Ishikawa (cell line): ENCODE measurements around the gene CDK5RAP1.

ENCODE experiments used
- CEBPB ChIP-seq: IDR thresholded peaks from 2 replicates; pipeline ENCODE4 v1.6.1; 2012
- CREB1 ChIP-seq: IDR thresholded peaks from 2 replicates; pipeline ENCODE4 v1.6.1; 2012; ENCODE audit warnings: low read depth
- EGR1 ChIP-seq: IDR thresholded peaks from 2 replicates; pipeline ENCODE4 v1.6.1; 2012
- EP300 ChIP-seq: IDR thresholded peaks from 2 replicates; pipeline ENCODE4 v1.6.1; 2012; ENCODE audit warnings: borderline replicate concordance
- FOXM1 ChIP-seq: IDR thresholded peaks from 2 replicates; pipeline ENCODE4 v1.6.1; 2012; ENCODE audit warnings: low read depth, borderline replicate concordance
- MAX ChIP-seq: IDR thresholded peaks from 2 replicates; pipeline ENCODE4 v1.6.1; 2012
- NFIC ChIP-seq: IDR thresholded peaks from 2 replicates; pipeline ENCODE4 v1.6.1; 2012
- RAD21 ChIP-seq: IDR thresholded peaks from 2 replicates; pipeline ENCODE4 v1.6.1; 2012; ENCODE audit warnings: low read depth
- TAF1 ChIP-seq: IDR thresholded peaks from 2 replicates; pipeline ENCODE4 v1.6.1; 2012; ENCODE audit warnings: low read depth, mild to moderate bottlenecking
- TCF12 ChIP-seq: IDR thresholded peaks from 2 replicates; pipeline ENCODE4 v1.6.1; 2012; ENCODE audit warnings: low read depth
- TEAD4 ChIP-seq: IDR thresholded peaks from 2 replicates; pipeline ENCODE4 v1.6.1; 2012
- USF1 ChIP-seq: IDR thresholded peaks from 2 replicates; pipeline ENCODE4 v1.6.1; 2012
- YY1 ChIP-seq: IDR thresholded peaks from 2 replicates; pipeline ENCODE4 v1.6.1; 2012; ENCODE audit warnings: low read depth
- ZBTB7A ChIP-seq: IDR thresholded peaks from 2 replicates; pipeline ENCODE4 v1.6.1; 2012; ENCODE audit warnings: low read depth
- TF ChIP-seq, protein P1 (sequence below): IDR thresholded peaks from 2 replicates; pipeline ENCODE4 v1.6.1; 2012; ENCODE audit warnings: low read depth, mild to moderate bottlenecking

CDK5RAP1 gene

DNA sequence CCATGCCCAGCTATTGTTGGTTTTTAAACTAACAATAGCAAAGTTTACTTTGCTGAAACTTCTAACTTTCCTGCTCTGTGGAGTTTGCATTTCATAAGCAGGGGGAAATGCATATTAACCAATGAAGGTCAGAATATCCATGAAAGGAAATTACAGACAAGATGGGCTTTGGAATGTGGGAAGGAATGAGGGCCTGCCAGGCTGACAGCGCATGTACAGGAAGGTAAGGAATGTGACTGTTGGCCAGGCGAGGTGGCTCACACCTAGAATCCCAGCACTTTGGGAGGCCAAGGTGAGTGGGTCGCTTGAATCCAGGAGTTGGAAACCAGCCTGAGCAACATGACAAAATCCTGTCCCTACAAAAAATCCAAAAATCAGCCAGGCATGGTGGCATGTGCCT is 49.6 kb downstream of the CDK5RAP1 start:
- TF ChIP-seq MAX (no peak), YY1 (no peak)

- no peak for TF ChIP-seq RAD21
- TF ChIP-seq ZBTB7A: no peak
- TF ChIP-seq CEBPB: no peak
- no peak for TF ChIP-seq CREB1
- TF ChIP-seq, protein P1, sequence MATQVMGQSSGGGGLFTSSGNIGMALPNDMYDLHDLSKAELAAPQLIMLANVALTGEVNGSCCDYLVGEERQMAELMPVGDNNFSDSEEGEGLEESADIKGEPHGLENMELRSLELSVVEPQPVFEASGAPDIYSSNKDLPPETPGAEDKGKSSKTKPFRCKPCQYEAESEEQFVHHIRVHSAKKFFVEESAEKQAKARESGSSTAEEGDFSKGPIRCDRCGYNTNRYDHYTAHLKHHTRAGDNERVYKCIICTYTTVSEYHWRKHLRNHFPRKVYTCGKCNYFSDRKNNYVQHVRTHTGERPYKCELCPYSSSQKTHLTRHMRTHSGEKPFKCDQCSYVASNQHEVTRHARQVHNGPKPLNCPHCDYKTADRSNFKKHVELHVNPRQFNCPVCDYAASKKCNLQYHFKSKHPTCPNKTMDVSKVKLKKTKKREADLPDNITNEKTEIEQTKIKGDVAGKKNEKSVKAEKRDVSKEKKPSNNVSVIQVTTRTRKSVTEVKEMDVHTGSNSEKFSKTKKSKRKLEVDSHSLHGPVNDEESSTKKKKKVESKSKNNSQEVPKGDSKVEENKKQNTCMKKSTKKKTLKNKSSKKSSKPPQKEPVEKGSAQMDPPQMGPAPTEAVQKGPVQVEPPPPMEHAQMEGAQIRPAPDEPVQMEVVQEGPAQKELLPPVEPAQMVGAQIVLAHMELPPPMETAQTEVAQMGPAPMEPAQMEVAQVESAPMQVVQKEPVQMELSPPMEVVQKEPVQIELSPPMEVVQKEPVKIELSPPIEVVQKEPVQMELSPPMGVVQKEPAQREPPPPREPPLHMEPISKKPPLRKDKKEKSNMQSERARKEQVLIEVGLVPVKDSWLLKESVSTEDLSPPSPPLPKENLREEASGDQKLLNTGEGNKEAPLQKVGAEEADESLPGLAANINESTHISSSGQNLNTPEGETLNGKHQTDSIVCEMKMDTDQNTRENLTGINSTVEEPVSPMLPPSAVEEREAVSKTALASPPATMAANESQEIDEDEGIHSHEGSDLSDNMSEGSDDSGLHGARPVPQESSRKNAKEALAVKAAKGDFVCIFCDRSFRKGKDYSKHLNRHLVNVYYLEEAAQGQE: no peak
- no peak for TF ChIP-seq NFIC
- no peak for TF ChIP-seq TAF1
- no peak for TF ChIP-seq EP300
- no peak for TF ChIP-seq FOXM1
- TF ChIP-seq YY1: no peak
- TF ChIP-seq USF1: no peak
- no peak for TF ChIP-seq MAX
- no peak for TF ChIP-seq EGR1
- no peak for TF ChIP-seq TCF12
- no peak for TF ChIP-seq TEAD4
These were observed 51.8 kb downstream of the CDK5RAP1 start for GRCh38 chr20:33349493-33349892.

GRCh38 chr20:33348136-33348937 is 53.0 kb downstream of the CDK5RAP1 start:
- no peak for TF ChIP-seq CEBPB
- no peak for TF ChIP-seq YY1
- TF ChIP-seq MAX: no peak

DNA sequence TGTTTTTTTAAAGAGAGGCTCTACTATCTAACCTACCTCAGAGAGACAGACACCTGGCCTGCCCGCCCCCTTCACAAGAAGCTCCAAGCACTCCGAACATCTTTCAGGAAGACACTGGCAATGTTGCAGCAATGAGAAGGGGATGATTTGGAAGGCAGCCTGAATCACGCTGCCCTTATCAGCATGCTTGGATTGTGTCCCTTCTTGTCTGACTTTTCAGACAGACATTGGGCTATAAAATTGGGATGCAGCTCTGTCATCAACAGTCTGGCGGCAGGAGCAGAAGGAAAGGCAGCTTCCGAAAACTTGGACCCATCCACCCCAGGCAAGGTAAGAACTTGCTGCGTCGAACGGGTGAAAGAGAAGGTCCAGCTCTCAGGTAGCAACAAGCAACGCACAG is 56.0 kb downstream of the CDK5RAP1 start:
- TF ChIP-seq NFIC (no peak), CEBPB (no peak), TAF1 (no peak)
- TF ChIP-seq, protein P1: no peak

DNA sequence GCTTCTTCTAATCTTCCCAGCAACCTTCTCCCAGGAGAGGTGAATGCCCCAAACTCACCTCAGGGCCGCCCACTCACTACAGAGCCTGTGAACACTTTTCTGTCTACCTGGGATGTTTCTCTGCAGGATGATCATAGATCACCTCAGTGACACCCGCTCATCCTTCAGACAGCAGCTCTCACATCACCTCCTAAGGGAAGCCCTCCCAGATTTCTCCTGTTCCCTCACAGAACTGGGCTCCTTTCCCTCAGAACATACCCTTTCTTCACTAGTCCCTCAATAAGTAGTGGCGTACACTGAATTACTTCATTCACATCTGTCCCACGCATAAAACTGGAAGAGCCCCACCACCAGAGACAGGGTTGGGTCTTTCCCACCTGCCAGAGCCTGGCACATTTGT is 57.8 kb downstream of the CDK5RAP1 start:
- TF ChIP-seq TEAD4 (no peak), RAD21 (no peak), ZBTB7A (no peak), CREB1 (no peak), TAF1 (no peak), MAX (no peak), FOXM1 (no peak), EGR1 (no peak), CEBPB (no peak), EP300 (no peak), USF1 (no peak), TCF12 (no peak), YY1 (no peak), NFIC (no peak)
- TF ChIP-seq, protein P1: no peak
